Pancreas (tissue), 10 donors: ENCODE measurements around the gene ABCA10. TPM values are rescaled to one million over a fixed set of nuclear protein-coding genes. Genes with fewer than 3 reads are reported as not detected.

Experiments used
- ATAC-seq, 4 donors: fragments of 200-7000 bp; cut with Tn5 transposase; one replicate each; pipeline versions ENCODE4 v1.8.0 to v1.9.1; 2020; ENCODE audit warnings: mild to moderate bottlenecking in 4 of 4, moderate library complexity in 4 of 4
- DNase-seq, 6 donors: peaks; one replicate each; pipeline ENCODE4 v3.0.0-alpha.2; 2020
- FAIRE-seq: peaks from 2 replicates; lab custom pipeline; 2012; peaks lifted over from hg19 to GRCh38; lab: Jason Lieb, UNC
- H3K27ac ChIP-seq, 4 donors: fragments of 200-600 bp; sonication (generic); 1 replicate in 3 of 4; 2 replicates in 1 of 4; pipeline versions ENCODE4 v1.5.0 to v1.8.0; 2020
- H3K27me3 ChIP-seq, 4 donors: fragments of 200-600 bp; one replicate each; pipeline ENCODE4 v1.8.0; 2021
- H3K36me3 ChIP-seq, 3 donors: fragments of 200-600 bp; sonication (generic) in 1 of 3; one replicate each; pipeline versions ENCODE4 v1.5.0 to v1.8.0; 2020 to 2021
- H3K4me1 ChIP-seq, 3 donors: fragments of 200-600 bp; one replicate each; pipeline ENCODE4 v1.8.0; 2021
- H3K4me3 ChIP-seq, 4 donors: fragments of 200-600 bp; sonication (generic) in 2 of 4; one replicate each; pipeline versions ENCODE4 v1.5.0 to v1.8.0; 2020 to 2021
- H3K9me3 ChIP-seq, 4 donors: fragments of 200-600 bp; one replicate each; pipeline ENCODE4 v1.8.0; 2021
- WGBS, 2 donors: extraction: QIAGEN DNeasy Blood & Tissue Kit; methylation state at CpG; one replicate each; pipeline ENCODE4 v1.1.7; 2013; 5-methylcytosine and 5-hydroxymethylcytosine counted together
- intact Hi-C, 3 donors: fragments of 100-400 bp; cut with DNase I; formaldehyde crosslinking; loops; one replicate each; pipeline versions ENCODE4 v1.11.1 to v1.14.2; 2022
- polyA plus RNA-seq, 2 donors: library from polyadenylated mRNA; stranded (reverse); fragments of 200-250 nt; gene quantifications; one replicate each; pipeline ENCODE4 v1.2.3, GENCODE V29; 2013
- total RNA-seq, 6 donors: library from RNA; stranded (reverse); fragmentation: NEBNext Ultra II Directional in 4 of 6; extraction: Animal tissue kit (Norgen Biotek cat#: 25700) in 4 of 6; gene quantifications; one replicate each; pipeline versions ENCODE4 v1.2.1 to v1.2.4, GENCODE V29; 2021 to 2023
- TF ChIP-seq, protein P1 (sequence below), 4 donors: fragments of 200-600 bp; sonication (generic) in 3 of 4; IDR thresholded peaks; one replicate each; pipeline versions ENCODE4 v1.5.0 to v1.8.0; 2021; ENCODE audit warnings: antibody characterized with exemption in 4 of 4
- donor health status: healthy with polysubstance abuse.
- donor health status: DM: no; HTN: no; CAD: no; lungs with moderate emphysema.
- donor health status: DM: no; HTN: no; CAD: no.
- donor health status: control.
- donor health status: control.
- donor health status: Bipolar disorder and iron deficiency.
- donor health status: DM: yes; HTN: yes; CAD: no.
- donor health status: DM: no; HTN: no; CAD: no.
- donor health status: DM: no; HTN: no; CAD: no.
- donor health status: DM: yes; HTN: yes; CAD: no.

Gene ABCA10
- total and polyA plus RNA-seq, 8 donors: 1.6 to 18.5 (median 4.7) TPM

DNA sequence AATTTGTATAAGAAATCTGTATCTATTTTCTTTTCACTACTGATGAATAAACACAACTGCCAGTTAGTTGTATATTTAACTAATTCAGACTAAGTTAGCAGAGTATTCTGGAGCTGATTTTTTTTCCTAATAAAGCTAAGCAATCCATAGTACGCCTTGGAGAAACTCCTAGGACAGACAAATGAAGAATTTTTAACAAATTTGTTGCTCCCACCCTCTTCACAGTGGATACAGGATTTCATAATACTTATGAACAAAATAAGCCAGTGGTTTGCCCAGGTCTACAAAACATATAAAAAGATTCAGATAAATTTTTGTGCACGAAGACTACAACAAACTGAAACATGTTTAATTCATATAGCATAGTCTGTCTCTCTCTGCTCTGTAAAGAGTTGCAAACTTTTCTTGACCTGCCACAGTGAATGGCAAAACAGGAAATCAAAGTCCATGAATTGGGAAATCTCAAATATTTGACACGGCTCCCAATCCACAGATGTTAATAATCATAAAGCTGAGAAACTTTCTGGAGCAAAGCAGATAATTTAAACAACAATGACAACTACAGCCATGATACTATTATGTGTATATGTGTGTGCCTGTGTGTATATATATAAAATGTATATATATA is 86.3 kb downstream of the ABCA10 start:
- 40 to 46% methylated on average over 3 of the region's 3 CpGs for WGBS, 2 donors
- H3K4me3 ChIP-seq: no peak overlapping the region
- FAIRE-seq: no peak

DNA sequence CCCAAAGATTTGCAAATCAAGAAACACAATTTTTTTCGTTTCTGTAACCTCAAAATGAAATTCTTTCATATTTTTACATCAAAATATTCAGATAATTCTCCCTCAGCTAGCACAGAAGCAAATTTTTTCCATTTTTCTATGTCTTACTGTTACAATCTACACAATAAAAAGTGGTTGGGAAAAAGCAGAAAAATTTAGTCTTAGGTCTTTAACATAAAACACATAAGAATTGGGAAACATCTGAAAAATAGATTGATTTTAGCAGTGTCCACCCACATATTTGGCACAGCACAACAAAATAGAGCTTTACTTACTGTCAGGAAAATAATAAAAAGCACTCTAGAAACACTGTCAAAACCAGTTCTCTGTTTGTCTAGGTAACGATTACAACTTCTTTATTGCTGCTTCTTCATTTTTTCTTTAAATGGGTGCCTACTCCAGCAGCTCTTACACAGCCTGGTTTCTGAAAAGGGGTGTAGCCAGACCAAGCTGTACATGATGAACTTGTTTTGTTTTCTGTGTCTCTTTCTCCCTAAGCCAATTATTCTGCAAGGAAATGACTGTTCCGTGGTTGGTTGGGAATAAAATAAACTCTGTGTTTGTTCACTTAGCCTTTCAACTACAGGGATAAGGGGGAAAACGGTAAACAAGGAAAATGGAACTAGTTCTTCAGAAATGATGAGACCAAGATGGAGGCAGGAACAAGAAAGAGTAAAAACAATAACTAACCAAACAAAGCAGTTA is 87.0 kb downstream of the ABCA10 start, which contains the start of gene ABCA6:
Gene ABCA6, minus strand, starts transcription at position 465 of the 744 bp plus-strand sequence. CDS start 1,192 bp downstream, outside the sequence.
- Histone ChIP-seq H3K9me3 (no peaks in the 10 kb centered on the region), H3K4me1 (peaks cover 0 to 13% (median 9%) of the 10 kb centered on the region in 3 donors), H3K27ac (peak within 1 kb of the TSS in 2 of 4 donors; percentile 2 to 39), H3K4me3 (no peak within 1 kb of the TSS), H3K27me3 (no peaks in the 10 kb centered on the region), H3K36me3 (no peaks in the 10 kb centered on the region)
- intact Hi-C loops: no loop called here
- 40 to 45% methylated on average over 4 of the region's 4 CpGs for WGBS, 2 donors
- TF ChIP-seq, protein P1, sequence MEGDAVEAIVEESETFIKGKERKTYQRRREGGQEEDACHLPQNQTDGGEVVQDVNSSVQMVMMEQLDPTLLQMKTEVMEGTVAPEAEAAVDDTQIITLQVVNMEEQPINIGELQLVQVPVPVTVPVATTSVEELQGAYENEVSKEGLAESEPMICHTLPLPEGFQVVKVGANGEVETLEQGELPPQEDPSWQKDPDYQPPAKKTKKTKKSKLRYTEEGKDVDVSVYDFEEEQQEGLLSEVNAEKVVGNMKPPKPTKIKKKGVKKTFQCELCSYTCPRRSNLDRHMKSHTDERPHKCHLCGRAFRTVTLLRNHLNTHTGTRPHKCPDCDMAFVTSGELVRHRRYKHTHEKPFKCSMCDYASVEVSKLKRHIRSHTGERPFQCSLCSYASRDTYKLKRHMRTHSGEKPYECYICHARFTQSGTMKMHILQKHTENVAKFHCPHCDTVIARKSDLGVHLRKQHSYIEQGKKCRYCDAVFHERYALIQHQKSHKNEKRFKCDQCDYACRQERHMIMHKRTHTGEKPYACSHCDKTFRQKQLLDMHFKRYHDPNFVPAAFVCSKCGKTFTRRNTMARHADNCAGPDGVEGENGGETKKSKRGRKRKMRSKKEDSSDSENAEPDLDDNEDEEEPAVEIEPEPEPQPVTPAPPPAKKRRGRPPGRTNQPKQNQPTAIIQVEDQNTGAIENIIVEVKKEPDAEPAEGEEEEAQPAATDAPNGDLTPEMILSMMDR (IDR thresholded peaks at IDR 0.05): no peak
- peak in 3 of 4 donors; percentile 60 to 77 (median 62) for ATAC-seq
- no peak for DNase-seq
- no peak for FAIRE-seq

More for the DNA sequence above, 86.3 kb downstream of the ABCA10 start:
- Histone ChIP-seq H3K9me3 (no peaks in the 10 kb centered on the region), H3K27ac (peak overlapping the region in 2 of 4 donors; percentile 2 to 39), H3K36me3 (no peaks in the 10 kb centered on the region), H3K4me1 (peaks cover 0 to 13% (median 9%) of the 10 kb centered on the region in 3 donors), H3K27me3 (no peaks in the 10 kb centered on the region)
- ATAC-seq (peak; percentile 46 to 83 (median 82)), DNase-seq (no peak)
- intact Hi-C loops: no loop called here
- TF ChIP-seq, protein P1 (IDR thresholded peaks at IDR 0.05): no peak

DNA sequence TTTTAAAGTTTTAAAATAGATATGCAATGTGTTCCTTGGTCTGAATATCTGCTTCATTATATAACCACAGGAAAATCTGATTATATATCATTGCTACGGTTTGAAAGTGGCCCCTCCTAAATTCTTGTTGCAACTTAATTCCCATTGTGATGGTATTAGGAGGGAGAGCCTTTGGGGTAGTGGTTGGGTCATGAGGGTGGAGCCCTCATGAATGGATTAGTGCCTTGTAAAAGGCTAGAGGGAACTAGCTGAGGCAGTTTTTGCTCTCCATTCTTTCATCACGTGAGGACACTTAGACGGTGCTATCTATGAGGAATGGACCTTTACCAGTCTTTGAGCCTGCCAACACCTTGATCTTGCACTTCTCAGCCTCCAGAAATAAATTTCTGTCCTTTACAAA is 94.5 kb downstream of the ABCA10 start:
- ATAC-seq (no peak), FAIRE-seq (no peak), DNase-seq (no peak)
- Histone ChIP-seq H3K27me3 (no peaks in the 10 kb centered on the region), H3K4me1 (no peaks in the 10 kb centered on the region), H3K36me3 (no peaks in the 10 kb centered on the region), H3K27ac (no peak overlapping the region), H3K4me3 (no peak overlapping the region), H3K9me3 (no peaks in the 10 kb centered on the region)
- TF ChIP-seq, protein P1 (IDR thresholded peaks at IDR 0.05): no peak
- intact Hi-C loops: no loop called here
- 80 to 85% methylated on average over 3 of the region's 3 CpGs for WGBS, 2 donors

DNA sequence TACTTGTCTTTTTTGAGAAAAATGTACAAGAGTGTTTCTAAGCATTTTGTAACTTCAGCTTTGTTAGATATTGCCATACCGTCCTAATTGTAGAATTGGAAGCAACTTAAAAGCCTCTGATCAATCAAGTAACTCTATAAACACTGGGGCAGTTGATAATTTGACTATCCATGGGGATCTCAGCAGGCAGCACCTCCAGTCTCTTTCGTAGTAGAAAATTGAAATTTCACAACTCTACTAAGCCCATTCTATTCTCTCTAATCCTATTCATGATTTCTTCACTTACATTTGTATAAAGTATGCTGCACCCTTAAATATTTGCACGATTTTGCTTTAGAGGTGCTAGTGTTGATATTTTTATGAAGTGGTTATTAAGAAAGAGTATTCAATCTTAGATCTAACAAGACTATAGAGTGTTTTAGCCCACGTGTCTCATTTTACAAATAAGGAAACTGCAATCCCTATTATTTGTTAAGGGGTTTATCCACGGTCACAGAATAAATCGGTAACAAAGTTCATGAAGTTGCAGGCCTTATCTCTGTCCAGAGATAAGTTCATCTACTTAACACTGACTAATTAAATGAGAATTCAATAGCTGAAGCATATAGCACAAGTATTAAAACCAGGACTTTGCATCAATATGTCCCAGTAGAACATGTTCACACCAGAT is 97.9 kb downstream of the ABCA10 start:
- no peaks in the 10 kb centered on the region for H3K4me1 ChIP-seq
- no peaks in the 10 kb centered on the region for H3K27me3 ChIP-seq
- TF ChIP-seq, protein P1 (IDR thresholded peaks at IDR 0.05): no peak
- ATAC-seq (no peak), FAIRE-seq (no peak), DNase-seq (no peak)
- H3K9me3 ChIP-seq: no peaks in the 10 kb centered on the region
- intact Hi-C loops: no loop called here
- no peak overlapping the region for H3K27ac ChIP-seq
- no peaks in the 10 kb centered on the region for H3K36me3 ChIP-seq
- WGBS, 2 donors: 63 to 71% methylated on average over 6 of the region's 6 CpGs
- no peak overlapping the region for H3K4me3 ChIP-seq
